Esophagus mucosa (tissue), 1 donor: ENCODE measurements around the gene TTLL11. TPM values are rescaled to one million over a fixed set of nuclear protein-coding genes. Genes with fewer than 3 reads are reported as not detected.
"Not testable (repeated sequence)": the region's sequence is repeated elsewhere in the genome, so short reads cannot be mapped to it uniquely, and the experiment has no call there.

Source experiments
- ATAC-seq: fragments of 200-7000 bp; cut with Tn5 transposase; one replicate; pipeline ENCODE4 v1.9.1; 2020
- total RNA-seq: library from RNA; stranded (reverse); gene quantifications from one replicate; pipeline ENCODE4 v1.2.4, GENCODE V29; 2023
- donor health status: DM: yes; HTN: yes; CAD: no.

TTLL11 gene
- total RNA-seq, 1 donor from 2014 or later, result 3.1 TPM

- no peak for ATAC-seq
Measured at GRCh38 chr9:122040561-122041242, 52.4 kb downstream of the TTLL11 start.

- ATAC-seq, result peak; percentile 48
Measured at GRCh38 chr9:122039234-122039633, 53.9 kb downstream of the TTLL11 start.

GRCh38 chr9:122036988-122037387 lies 56.1 kb downstream of the TTLL11 start:
- ATAC-seq, result no peak

GRCh38 chr9:122036408-122036807 lies 56.7 kb downstream of the TTLL11 start:
- no peak for ATAC-seq

GRCh38 chr9:122033775-122034373 lies 59.2 kb downstream of the TTLL11 start:
- ATAC-seq, result no peak

- ATAC-seq, result no peak
Measured at GRCh38 chr9:122032346-122032745, 60.8 kb downstream of the TTLL11 start.

- no peak for ATAC-seq
Measured at GRCh38 chr9:122031776-122032175, 61.3 kb downstream of the TTLL11 start.

- ATAC-seq, result no peak
Measured at GRCh38 chr9:122031157-122031556, 62.0 kb downstream of the TTLL11 start.

GRCh38 chr9:122030357-122030756 lies 62.8 kb downstream of the TTLL11 start:
- ATAC-seq, result no peak

GRCh38 chr9:122029898-122030297 lies 63.2 kb downstream of the TTLL11 start:
- ATAC-seq, result peak; percentile 59

- no peak for ATAC-seq
Measured at GRCh38 chr9:122028089-122028488, 65.0 kb downstream of the TTLL11 start.

GRCh38 chr9:122020398-122020797 lies 72.7 kb downstream of the TTLL11 start:
- no peak for ATAC-seq

GRCh38 chr9:122016744-122017143 lies 76.4 kb downstream of the TTLL11 start:
- no peak for ATAC-seq

- no peak for ATAC-seq
Measured at GRCh38 chr9:122016309-122016708, 76.8 kb downstream of the TTLL11 start.

- ATAC-seq, result no peak
Measured at GRCh38 chr9:122015170-122015821, 77.8 kb downstream of the TTLL11 start.

GRCh38 chr9:122011818-122012498 lies 81.2 kb downstream of the TTLL11 start:
- ATAC-seq, result no peak

- ATAC-seq, result no peak
Measured at GRCh38 chr9:122008559-122008958, 84.5 kb downstream of the TTLL11 start.

GRCh38 chr9:122007837-122008236 lies 85.3 kb downstream of the TTLL11 start:
- no peak for ATAC-seq

- peak; percentile 67 for ATAC-seq
Measured at GRCh38 chr9:122005597-122005996, 87.5 kb downstream of the TTLL11 start.

GRCh38 chr9:122004589-122004988 lies 88.5 kb downstream of the TTLL11 start:
- no peak for ATAC-seq

- peak; percentile 53 for ATAC-seq
Measured at GRCh38 chr9:122001491-122002201, 91.5 kb downstream of the TTLL11 start.

GRCh38 chr9:122000526-122000925 lies 92.6 kb downstream of the TTLL11 start:
- not testable (repeated sequence) for ATAC-seq

GRCh38 chr9:121999556-121999955 lies 93.6 kb downstream of the TTLL11 start:
- ATAC-seq, result no peak
